Kidney epithelial cell (primary cell): ENCODE data around the gene MPC2. TPM values are rescaled to one million over a fixed set of nuclear protein-coding genes. Genes with fewer than 3 reads are reported as not detected.
A peak's percentile ranks its signal among the peaks of the same experiment; 100 is the strongest.

Experiments
- DNase-seq: peaks from one replicate; pipeline ENCODE4 v3.0.0-alpha.2; 2010; ENCODE audit warnings: low read depth
- H3K27me3 ChIP-seq: 2 replicates; pipeline ENCODE4 v1.6.0; 2011; ENCODE audit warnings: low read length; ENCODE audit not compliant: control insufficient read depth, insufficient read depth
- H3K36me3 ChIP-seq: 2 replicates; pipeline ENCODE4 v1.5.1; 2011; ENCODE audit warnings: low read length; ENCODE audit not compliant: control insufficient read depth, insufficient read depth
- H3K4me3 ChIP-seq: 2 replicates; pipeline ENCODE4 v1.5.1; 2011; ENCODE audit warnings: low read depth, mild to moderate bottlenecking, control low read depth, low read length
- CTCF ChIP-seq: IDR thresholded peaks from 2 replicates; pipeline ENCODE4 v1.5.1; 2011; ENCODE audit warnings: mild to moderate bottlenecking, moderate library complexity, low read length, control low read depth, inconsistent platforms; ENCODE audit not compliant: insufficient read depth, poor library complexity, severe bottlenecking
- total RNA-seq: library from RNA; depleted of rRNA; stranded (reverse); fragments of >200 nt; gene quantifications from 2 replicates; pipeline ENCODE4 v1.2.3, GENCODE V29; 2015

The MPC2 gene
- total RNA-seq: 15.4 and 18.6 TPM in 2 replicates

GRCh38 chr1:167936930-167937708 is at the start of gene MPC2:
MPC2 (minus strand) TSS chr1:167937072; CDS start chr1:167935841, 1,231 bp downstream.
- DNase-seq: no peak
- Histone ChIP-seq H3K36me3 (no peaks in the 10 kb centered on the region), H3K27me3 (no peaks in the 10 kb centered on the region), H3K4me3 (peak within 1 kb of the TSS; percentile 96)
- no peak for TF ChIP-seq CTCF

GRCh38 chr1:167984886-167985489 is 48.1 kb upstream of the MPC2 start:
- TF ChIP-seq CTCF: no peak
- DNase-seq: no peak
- Histone ChIP-seq H3K4me3 (no peak overlapping the region), H3K27me3 (no peaks in the 10 kb centered on the region), H3K36me3 (no peaks in the 10 kb centered on the region)

GRCh38 chr1:167983797-167984420 is 47.0 kb upstream of the MPC2 start:
- H3K36me3 ChIP-seq: no peaks in the 10 kb centered on the region
- no peak for DNase-seq
- TF ChIP-seq CTCF: no peak
- no peaks in the 10 kb centered on the region for H3K27me3 ChIP-seq
- H3K4me3 ChIP-seq: no peak overlapping the region

- Histone ChIP-seq H3K4me3 (no peak overlapping the region), H3K36me3 (no peaks in the 10 kb centered on the region), H3K27me3 (no peaks in the 10 kb centered on the region)
- no peak for TF ChIP-seq CTCF
- DNase-seq: no peak
These were observed 45.1 kb upstream of the MPC2 start for GRCh38 chr1:167981933-167982332.

GRCh38 chr1:167977245-167977644 is 40.4 kb upstream of the MPC2 start:
- H3K36me3 ChIP-seq: no peaks in the 10 kb centered on the region
- TF ChIP-seq CTCF: no peak
- H3K27me3 ChIP-seq: no peaks in the 10 kb centered on the region
- H3K4me3 ChIP-seq: no peak overlapping the region
- no peak for DNase-seq
